H9 (cell line): ENCODE results near the gene MSI1. TPM values are rescaled to one million over a fixed set of nuclear protein-coding genes. Genes with fewer than 3 reads are reported as not detected.

Experiments used
- DNase-seq: peaks from one replicate; pipeline ENCODE4 v3.0.0-alpha.2; 2017
- H2AFZ ChIP-seq: one replicate; pipeline ENCODE4 v1.6.1; 2013; ENCODE audit warnings: mild to moderate bottlenecking, low read length, control low read depth, moderate library complexity
- H2AK5ac ChIP-seq: 2 replicates; pipeline ENCODE4 v1.6.1; 2013; ENCODE audit warnings: low read length, control low read depth, mixed read lengths; ENCODE audit not compliant: insufficient read length
- H2BK120ac ChIP-seq: one replicate; pipeline ENCODE4 v1.6.1; 2013; ENCODE audit warnings: low read depth, mild to moderate bottlenecking, low read length, control low read depth, inconsistent platforms; ENCODE audit not compliant: poor library complexity, severe bottlenecking
- H2BK12ac ChIP-seq: 2 replicates; pipeline ENCODE4 v1.6.1; 2013; ENCODE audit warnings: low read length, control low read depth, mixed read lengths, low read depth; ENCODE audit not compliant: insufficient read length
- H2BK15ac ChIP-seq: 2 replicates; pipeline ENCODE4 v1.6.1; 2013; ENCODE audit warnings: low read depth, low read length, control low read depth
- H2BK20ac ChIP-seq: one replicate; pipeline ENCODE4 v1.6.1; 2013; ENCODE audit warnings: low read depth, mild to moderate bottlenecking, low read length, control low read depth, inconsistent platforms; ENCODE audit not compliant: poor library complexity, severe bottlenecking
- H2BK5ac ChIP-seq: 2 replicates; pipeline ENCODE4 v1.6.1; 2013; ENCODE audit warnings: low read length, control low read depth, mixed read lengths; ENCODE audit not compliant: insufficient read length
- H3K14ac ChIP-seq: 2 replicates; pipeline ENCODE4 v1.6.1; 2013; ENCODE audit warnings: low read length, control low read depth; ENCODE audit not compliant: insufficient read depth
- H3K18ac ChIP-seq: 2 replicates; pipeline ENCODE4 v1.6.1; 2013; ENCODE audit warnings: low read depth, mild to moderate bottlenecking, mixed read lengths, low read length, control low read depth; ENCODE audit not compliant: insufficient read length
- H3K23ac ChIP-seq: 2 replicates; pipeline ENCODE4 v1.6.1; 2013; ENCODE audit warnings: low read length, control low read depth, mixed read lengths, low read depth; ENCODE audit not compliant: insufficient read length
- H3K23me2 ChIP-seq: 2 replicates; pipeline ENCODE4 v1.6.1; 2013; ENCODE audit warnings: low read depth, mild to moderate bottlenecking, mixed read lengths, low read length, control low read depth; ENCODE audit not compliant: insufficient read length, poor library complexity, severe bottlenecking
- H3K27ac ChIP-seq: 2 replicates; pipeline ENCODE4 v1.5.1; 2013; ENCODE audit warnings: low read length, control low read depth, mixed read lengths, low read depth; ENCODE audit not compliant: insufficient read length
- H3K27me3 ChIP-seq: 2 replicates; pipeline ENCODE4 v1.6.1; 2013; ENCODE audit warnings: low read length, control low read depth, inconsistent platforms; ENCODE audit not compliant: insufficient read depth
- H3K4ac ChIP-seq: 2 replicates; pipeline ENCODE4 v1.6.1; 2013; ENCODE audit warnings: low read depth, mild to moderate bottlenecking, control low read depth, inconsistent platforms, low read length, moderate library complexity
- H3K4me1 ChIP-seq: 2 replicates; pipeline ENCODE4 v1.6.1; 2013; ENCODE audit warnings: low read length, control low read depth, inconsistent platforms; ENCODE audit not compliant: insufficient read depth
- H3K4me2 ChIP-seq: 2 replicates; pipeline ENCODE4 v1.6.1; 2013; ENCODE audit warnings: low read length, control low read depth, mixed read lengths; ENCODE audit not compliant: insufficient read length, insufficient read depth
- H3K56ac ChIP-seq: 2 replicates; pipeline ENCODE4 v1.6.1; 2013; ENCODE audit warnings: low read depth, mild to moderate bottlenecking, mixed read lengths, low read length, control low read depth; ENCODE audit not compliant: insufficient read length
- H3K79me1 ChIP-seq: 2 replicates; pipeline ENCODE4 v1.6.1; 2013; ENCODE audit warnings: low read depth, mild to moderate bottlenecking, moderate library complexity, low read length, control low read depth, inconsistent platforms; ENCODE audit not compliant: insufficient read depth, poor library complexity, severe bottlenecking
- H3K79me2 ChIP-seq: 2 replicates; pipeline ENCODE4 v1.6.1; 2013; ENCODE audit warnings: low read length, control low read depth, inconsistent platforms; ENCODE audit not compliant: insufficient read depth
- H3K9ac ChIP-seq: 2 replicates; pipeline ENCODE4 v1.6.1; 2013; ENCODE audit warnings: low read length, control low read depth, mixed read lengths; ENCODE audit not compliant: insufficient read length; ENCODE audit errors: extremely low read depth
- H3K9me3 ChIP-seq: one replicate; pipeline ENCODE4 v1.6.1; 2013; ENCODE audit warnings: low read depth, low read length, inconsistent platforms; ENCODE audit not compliant: control insufficient read depth
- H3T11ph ChIP-seq: one replicate; pipeline ENCODE4 v1.6.1; 2013; ENCODE audit warnings: mild to moderate bottlenecking, low read length, control low read depth, inconsistent platforms
- H4K20me1 ChIP-seq: one replicate; pipeline ENCODE4 v1.6.1; 2013; ENCODE audit not compliant: control insufficient read depth, insufficient read length, insufficient read depth
- H4K5ac ChIP-seq: 2 replicates; pipeline ENCODE4 v1.6.1; 2013; ENCODE audit warnings: low read depth, mild to moderate bottlenecking, mixed read lengths, low read length, control low read depth; ENCODE audit not compliant: insufficient read length
- H4K8ac ChIP-seq: replicated peaks from 2 replicates; pipeline ENCODE4 v1.6.1; 2013; ENCODE audit warnings: low read length, control low read depth, mixed read lengths, low read depth; ENCODE audit not compliant: insufficient read length
- H4K91ac ChIP-seq: 2 replicates; pipeline ENCODE4 v1.6.1; 2013; ENCODE audit warnings: low read depth, mild to moderate bottlenecking, moderate library complexity, mixed read lengths, low read length, control low read depth; ENCODE audit not compliant: insufficient read length
- H3K27ac Mint-ChIP-seq, 3 experiments: 2 replicates in 2 of 3; 3 replicates in 1 of 3; pipeline ENCODE4 v1.8.0; 2020 to 2021; ENCODE audit warnings: mixed read lengths in 3 of 3, mild to moderate bottlenecking in 1 of 3, moderate library complexity in 1 of 3
- H3K27me3 Mint-ChIP-seq: 2 replicates; pipeline ENCODE4 v1.8.0; 2021; ENCODE audit warnings: low read depth, mild to moderate bottlenecking, moderate library complexity, mixed read lengths
- H3K36me3 Mint-ChIP-seq, 3 experiments: 2 replicates in 2 of 3; 3 replicates in 1 of 3; pipeline ENCODE4 v1.8.0; 2020 to 2021; ENCODE audit warnings: low read depth in 3 of 3, mixed read lengths in 3 of 3; ENCODE audit not compliant: insufficient read depth in 1 of 3
- H3K4me1 Mint-ChIP-seq, 2 experiments: 2 replicates each; pipeline ENCODE4 v1.8.0; 2020; ENCODE audit warnings: mixed read lengths in 2 of 2
- H3K4me3 Mint-ChIP-seq, 2 experiments: 2 replicates in 1 of 2; 3 replicates in 1 of 2; pipeline ENCODE4 v1.8.0; 2020 to 2021; ENCODE audit warnings: mild to moderate bottlenecking in 2 of 2, mixed read lengths in 2 of 2, moderate library complexity in 1 of 2
- H3K9me3 Mint-ChIP-seq, 2 experiments: 2 replicates in 1 of 2; 3 replicates in 1 of 2; pipeline ENCODE4 v1.8.0; 2020; ENCODE audit warnings: mild to moderate bottlenecking in 2 of 2, mixed read lengths in 2 of 2, moderate library complexity in 1 of 2
- CTCF ChIP-seq: fragments of 200-600 bp; sonication (generic); conservative IDR thresholded peaks from 3 replicates; pipeline ENCODE4 v1.8.0; 2021; ENCODE audit warnings: antibody characterized with exemption, mild to moderate bottlenecking
- WGBS: extraction: QIAGEN DNeasy Blood & Tissue Kit; methylation state at CpG from one replicate; pipeline ENCODE4 v1.1.7; 2013; ENCODE audit warnings: missing lambda C conversion rate, low lambda C conversion rate, mixed read lengths; ENCODE audit not compliant: insufficient read length; ENCODE audit errors: extremely low coverage; 5-methylcytosine and 5-hydroxymethylcytosine counted together
- total RNA-seq: library from RNA; stranded (reverse); gene quantifications from 2 replicates; pipeline ENCODE4 v1.2.1, GENCODE V29; 2021

Gene MSI1
- total RNA-seq, 1 experiment from 2014 or later, result 91.5 TPM

- peak overlapping the region; percentile 7 for H3K18ac ChIP-seq
- no peaks in the 10 kb centered on the region for H3K79me2 ChIP-seq
- H4K20me1 ChIP-seq, result peaks cover 5% of the 10 kb centered on the region
- WGBS, result no CpG with 5 or more reads among the region's 14 CpGs
- Mint-ChIP-seq H3K4me1 (peaks cover 75 to 87% of the 10 kb centered on the region in 2 experiments), H3K27ac (peak overlapping the region in 2 of 3 experiments; percentile 98 to 99; a peak in 5 of 7 replicates), H3K4me3 (peak overlapping the region in 1 of 2 experiments; percentile 80; a peak in 3 of 5 replicates), H3K27me3 (peaks cover 7% of the 10 kb centered on the region), H3K36me3 (peaks cover 39 to 80% (median 78%) of the 10 kb centered on the region in 3 experiments), H3K9me3 (no peaks in the 10 kb centered on the region)
- H2AK5ac ChIP-seq, result no peak overlapping the region
- no peak overlapping the region for H2AFZ ChIP-seq
- H3K27me3 ChIP-seq, result no peaks in the 10 kb centered on the region
- H3K4me2 ChIP-seq, result no peak overlapping the region
- no peak overlapping the region for H2BK5ac ChIP-seq
- H3K14ac ChIP-seq, result peak overlapping the region; percentile 80; the same call in 1 of the 2 replicates
- H3K23me2 ChIP-seq, result peaks cover 5% of the 10 kb centered on the region
- no peak overlapping the region for H2BK20ac ChIP-seq
- H4K8ac ChIP-seq, result no peak overlapping the region
- no peak overlapping the region for H4K91ac ChIP-seq
- peaks cover 2% of the 10 kb centered on the region for H3K79me1 ChIP-seq
- H3K9me3 ChIP-seq, result no peaks in the 10 kb centered on the region
- H3K4me1 ChIP-seq, result peaks cover 14% of the 10 kb centered on the region; the same call in 1 of the 2 replicates
- no peak overlapping the region for H3K4ac ChIP-seq
- no peak overlapping the region for H3K23ac ChIP-seq
- TF ChIP-seq CTCF, result no peak
- H2BK15ac ChIP-seq, result no peak overlapping the region
- no peak overlapping the region for H2BK12ac ChIP-seq
- no peak overlapping the region for H3K27ac ChIP-seq
- no peak overlapping the region for H2BK120ac ChIP-seq
- no peak for DNase-seq
- H3T11ph ChIP-seq, result no peak overlapping the region
- no peak overlapping the region for H3K56ac ChIP-seq
- H3K9ac ChIP-seq, result no peak overlapping the region
- H4K5ac ChIP-seq, result no peak overlapping the region
Observed at GRCh38 chr12:120362516-120363273, 6.3 kb downstream of the MSI1 start.
